GM12873 (cell line): ENCODE data around the gene INPP5F.

ENCODE experiments used
- CTCF ChIP-seq: IDR thresholded peaks from 2 replicates; pipeline ENCODE4 v1.5.1; 2012; ENCODE audit warnings: low read depth, mild to moderate bottlenecking, moderate library complexity, low read length, control low read depth; ENCODE audit not compliant: insufficient read depth; ENCODE audit errors: missing control alignments

INPP5F gene

GRCh38 chr10:119865699-119866240, 139.9 kb downstream of the INPP5F start:
- no peak for TF ChIP-seq CTCF

GRCh38 chr10:119867317-119867716, 141.5 kb downstream of the INPP5F start:
- no peak for TF ChIP-seq CTCF

- TF ChIP-seq CTCF = no peak
Measured at GRCh38 chr10:119871881-119872609, 146.2 kb downstream of the INPP5F start.

- TF ChIP-seq CTCF = no peak
Measured at GRCh38 chr10:119872610-119872859, 146.7 kb downstream of the INPP5F start, which contains the start of gene MCMBP. Gene MCMBP (minus strand): TSS chr10:119872843. CDS start chr10:119872584, 259 bp downstream.

- no peak for TF ChIP-seq CTCF
Measured at GRCh38 chr10:119872860-119873681, 147.2 kb downstream of the INPP5F start.

GRCh38 chr10:119878524-119878923, 152.7 kb downstream of the INPP5F start:
- no peak for TF ChIP-seq CTCF
